ENCODE measurements around the gene EED.
"Not testable (repeated sequence)": the region's sequence is repeated elsewhere in the genome, so short reads cannot be mapped to it uniquely, and the experiment has no call there.

DNA sequence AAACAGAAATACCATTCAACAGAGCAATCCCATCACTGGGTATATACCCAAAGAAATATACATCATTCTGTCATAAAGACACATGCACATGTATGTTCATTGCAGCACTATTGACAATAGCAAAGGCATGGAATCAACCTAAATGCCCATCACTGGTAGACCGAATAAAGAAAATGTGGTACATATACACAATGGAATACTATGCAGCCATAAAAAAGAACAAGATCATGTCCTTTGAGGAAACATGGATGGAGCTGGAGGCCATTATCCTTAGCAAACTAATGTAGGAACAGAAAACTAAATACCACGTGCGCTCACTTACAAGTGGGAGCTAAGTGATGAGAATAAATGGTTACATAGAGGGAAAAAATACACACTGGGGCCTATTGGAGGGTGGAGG is 19.2 kb upstream of the EED start:
- TF ChIP-seq CTCF (optimal IDR thresholded peaks at IDR 0.05 in 1 of 3, IDR thresholded peaks at IDR 0.05 in 1 of 3, conservative IDR thresholded peaks at IDR 0.05 in 1 of 3; ENCODE audit: extremely low read depth in 1 of 3, insufficient read depth in 2 of 3, low read length in 3 of 3); EZH2 (IDR thresholded peaks at IDR 0.05; ENCODE audit: low read length): not testable (repeated sequence)
